ENCODE data around the gene TARDBP.
"Not testable (repeated sequence)": the region's sequence is repeated elsewhere in the genome, so short reads cannot be mapped to it uniquely, and the experiment has no call there.

TARDBP gene

GRCh38 chr1:11012260-11013159 is at the start of gene TARDBP:
TSS of gene TARDBP (plus strand) at chr1:11012654. CDS start at chr1:11013728, 1,074 bp downstream.
- DNase-seq (ENCODE audit: low read depth in 2 of 2) = peak; percentile 76 to 77

- DNase-seq (ENCODE audit: low read depth in 2 of 2) = peak in 1 of 2 donors; percentile 8
Observed at GRCh38 chr1:10965546-10966226, 46.8 kb upstream of the TARDBP start.

- no peak for DNase-seq (ENCODE audit: low read depth in 2 of 2)
Observed at GRCh38 chr1:10967090-10967489, 45.4 kb upstream of the TARDBP start.

GRCh38 chr1:10968411-10968826 is 44.0 kb upstream of the TARDBP start:
- DNase-seq (ENCODE audit: low read depth in 2 of 2) = no peak

DNA sequence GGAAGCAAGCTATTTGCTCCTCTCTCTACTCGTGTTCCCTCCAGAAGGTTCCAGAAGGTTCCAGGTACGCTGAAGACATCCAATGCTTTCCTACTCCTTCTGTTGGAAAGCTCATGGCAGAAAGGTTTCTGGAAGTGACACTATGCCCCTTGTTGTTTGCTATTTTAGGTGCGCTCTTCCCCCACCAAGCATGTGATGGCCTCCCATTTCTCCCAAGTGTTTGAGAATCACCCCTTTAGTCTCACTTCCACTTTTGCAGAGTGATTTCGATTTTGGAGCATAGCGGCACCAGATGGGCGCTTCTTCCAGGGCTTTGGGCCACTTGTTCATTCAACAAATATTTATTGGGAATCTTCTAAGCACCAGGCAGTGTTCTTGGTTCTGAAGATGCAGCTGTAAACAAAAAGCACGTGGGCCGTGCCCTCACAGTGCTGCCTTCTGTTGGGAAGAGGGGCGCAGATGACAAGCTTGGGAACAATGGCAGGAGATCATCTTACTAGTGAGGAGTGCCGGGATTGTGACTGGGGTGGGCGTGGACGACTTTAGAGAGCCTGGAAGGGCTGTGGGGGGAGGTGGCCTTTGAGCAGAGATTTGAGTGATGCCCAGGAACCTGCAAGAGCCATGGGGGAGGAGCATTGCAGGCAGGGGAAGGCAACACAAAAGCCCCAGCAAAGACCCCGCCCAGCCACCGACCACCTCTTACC is 43.0 kb upstream of the TARDBP start:
- DNase-seq (ENCODE audit: low read depth in 2 of 2) = no peak

DNA sequence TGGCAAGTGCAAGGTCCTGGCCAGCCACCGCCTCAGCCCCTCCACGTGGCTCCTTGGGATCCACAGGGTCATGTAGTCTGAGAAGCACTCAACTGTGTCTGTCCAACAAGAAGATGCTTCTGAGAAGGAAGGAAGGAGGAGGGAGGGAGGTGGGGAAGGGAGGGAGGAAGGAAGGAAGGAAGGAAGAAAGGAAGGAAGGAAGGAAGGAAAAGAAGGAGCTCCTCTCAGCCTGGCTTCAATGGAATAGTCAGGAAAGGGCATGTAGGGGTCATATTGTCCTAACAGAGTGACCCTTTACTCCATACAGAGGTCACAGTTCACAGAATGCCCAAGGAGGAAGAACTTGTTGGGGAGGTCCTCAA is 42.5 kb upstream of the TARDBP start:
- DNase-seq (ENCODE audit: low read depth in 2 of 2) = no peak

GRCh38 chr1:10973552-10973951 is 38.9 kb upstream of the TARDBP start:
- DNase-seq (ENCODE audit: low read depth in 2 of 2) = no peak

GRCh38 chr1:10973956-10974881 is 38.2 kb upstream of the TARDBP start:
- no peak for DNase-seq (ENCODE audit: low read depth in 2 of 2)

GRCh38 chr1:10975567-10976326 is 36.7 kb upstream of the TARDBP start:
- no peak for DNase-seq (ENCODE audit: low read depth in 2 of 2)

- no peak for DNase-seq (ENCODE audit: low read depth in 2 of 2)
Observed at GRCh38 chr1:10978719-10979118, 33.7 kb upstream of the TARDBP start.

- no peak for DNase-seq (ENCODE audit: low read depth in 2 of 2)
Observed at GRCh38 chr1:10979483-10979920, 33.0 kb upstream of the TARDBP start.

GRCh38 chr1:10980094-10980577 is 32.3 kb upstream of the TARDBP start:
- no peak for DNase-seq (ENCODE audit: low read depth in 2 of 2)

DNA sequence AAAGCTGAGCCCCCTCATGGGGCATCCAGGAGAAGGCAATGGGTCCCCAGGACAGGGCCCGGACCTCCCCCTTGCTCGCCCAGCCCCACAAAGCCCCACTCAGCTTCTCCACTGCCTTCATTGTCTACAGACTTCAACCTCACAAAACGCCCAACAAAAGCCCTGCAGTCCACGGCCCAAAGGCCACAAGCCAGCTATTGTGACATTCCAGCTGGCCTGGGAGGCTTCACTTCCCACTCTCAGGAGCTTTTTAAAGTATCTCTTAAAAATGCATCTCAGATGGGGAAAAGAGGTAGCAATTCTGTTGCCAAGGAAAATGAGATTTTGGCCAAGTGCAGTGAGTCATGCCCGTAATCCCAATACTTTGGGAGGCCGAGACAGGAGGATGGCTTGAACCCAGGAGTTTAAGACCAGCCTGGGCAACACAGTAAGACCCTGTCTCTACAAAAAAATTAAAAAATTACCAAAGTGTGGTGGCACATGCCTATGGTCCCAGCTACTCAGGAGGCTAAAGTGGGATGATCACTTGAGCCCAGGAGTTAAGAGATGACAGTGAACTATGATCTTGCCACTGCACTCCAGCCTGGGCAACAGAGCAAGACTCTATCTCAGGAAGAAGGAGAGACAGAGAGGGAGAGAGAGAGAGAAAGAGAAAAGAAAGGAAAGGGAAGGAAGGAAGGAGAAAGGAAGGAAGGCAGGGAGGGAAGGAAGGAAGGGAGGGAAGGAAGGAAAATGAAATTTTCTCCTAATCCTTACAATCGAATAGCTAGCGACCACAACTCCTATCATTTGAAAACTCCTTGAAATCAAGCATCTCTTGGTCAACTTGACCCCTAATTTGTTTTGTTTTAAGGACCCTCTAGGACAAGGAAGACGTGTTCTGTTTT is 31.4 kb upstream of the TARDBP start:
- DNase-seq (ENCODE audit: low read depth in 2 of 2) = no peak

DNA sequence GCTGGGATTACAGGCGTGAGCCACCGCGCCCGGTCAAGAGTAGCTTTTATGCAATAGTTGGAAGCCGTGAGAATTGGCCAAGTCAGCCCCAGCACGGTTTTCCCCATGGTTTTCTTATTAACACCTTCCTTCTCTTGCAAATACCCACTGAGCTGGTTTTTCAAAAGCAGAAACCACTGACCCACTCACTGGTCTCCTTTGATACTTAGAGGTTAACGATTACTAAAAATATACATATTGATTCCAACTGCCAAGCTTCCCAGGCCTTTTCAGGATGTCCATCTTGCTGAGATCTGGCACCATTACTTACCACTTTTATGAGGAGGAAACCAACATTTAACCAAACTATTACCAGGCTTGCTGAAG is 25.9 kb upstream of the TARDBP start:
- no peak for DNase-seq (ENCODE audit: low read depth in 2 of 2)

DNA sequence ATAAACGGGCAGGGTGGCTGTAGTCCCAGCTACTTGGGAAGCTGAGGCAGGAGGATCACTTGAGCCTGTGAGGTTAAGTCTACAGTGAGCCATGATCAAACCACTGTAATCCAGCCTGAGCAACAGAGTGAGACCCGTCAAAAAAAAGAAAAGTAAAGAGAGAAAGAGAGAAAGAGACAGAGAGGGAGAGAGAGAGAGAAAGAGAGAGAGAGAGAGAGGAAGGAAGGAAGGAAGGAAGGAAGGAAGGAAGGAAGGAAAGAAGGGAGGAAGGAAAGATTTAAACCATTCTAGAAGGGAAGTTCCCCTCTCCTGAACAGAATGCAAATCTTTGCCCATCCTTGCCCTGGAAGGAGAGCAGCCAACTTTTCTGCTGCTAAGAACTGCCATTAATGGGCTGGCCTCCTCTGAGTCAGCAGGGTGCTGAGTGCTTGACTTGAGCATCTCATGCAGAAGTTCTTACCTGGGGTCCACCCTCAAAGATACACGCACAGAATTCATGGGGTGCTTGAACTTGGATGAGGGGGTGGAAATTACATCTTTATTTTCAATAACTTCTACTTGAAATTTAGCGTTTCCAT is 24.5 kb upstream of the TARDBP start:
- no peak for DNase-seq (ENCODE audit: low read depth in 2 of 2)

DNA sequence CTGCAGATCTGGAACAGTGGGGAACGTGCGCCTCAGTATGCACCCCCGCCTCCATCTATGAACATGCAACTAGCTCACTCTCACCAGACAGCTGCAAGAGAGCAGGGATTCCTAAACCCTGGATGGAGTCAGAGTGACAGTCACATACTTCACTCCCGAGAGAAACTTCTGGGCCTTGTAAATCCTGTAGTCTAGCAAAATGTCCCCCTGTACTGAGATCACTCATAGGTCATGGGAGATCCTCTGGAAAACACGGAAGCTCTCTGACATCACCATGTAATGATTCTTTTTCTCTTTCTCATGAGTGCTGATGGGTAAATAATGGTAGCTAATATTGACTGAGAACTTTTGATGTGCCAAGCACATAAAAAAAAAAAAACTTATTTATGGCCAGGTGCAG is 23.4 kb upstream of the TARDBP start:
- no peak for DNase-seq (ENCODE audit: low read depth in 2 of 2)

GRCh38 chr1:10989920-10990516 is 22.4 kb upstream of the TARDBP start:
- not testable (repeated sequence) for DNase-seq (ENCODE audit: low read depth in 2 of 2)

DNA sequence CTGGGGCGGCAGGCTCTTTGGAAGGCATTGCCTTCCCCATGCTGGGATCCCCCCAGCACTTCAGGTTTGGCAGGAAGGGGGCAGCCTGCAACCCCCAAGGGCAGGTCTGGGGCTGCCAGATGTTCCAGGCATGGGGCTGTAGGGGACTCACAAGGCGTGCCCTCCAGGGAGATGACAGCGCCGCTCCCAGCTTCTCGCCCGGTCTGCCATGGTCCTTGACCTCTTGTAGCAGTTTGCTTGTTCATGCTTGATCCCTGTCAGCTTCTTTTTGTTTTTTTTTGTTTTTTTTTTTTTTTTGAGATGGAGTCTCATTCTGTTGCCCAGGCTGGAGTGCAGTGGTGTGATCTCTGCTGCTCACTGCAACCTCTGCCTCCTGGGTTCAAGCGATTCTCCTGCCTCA is 21.6 kb upstream of the TARDBP start:
- no peak for DNase-seq (ENCODE audit: low read depth in 2 of 2)

DNA sequence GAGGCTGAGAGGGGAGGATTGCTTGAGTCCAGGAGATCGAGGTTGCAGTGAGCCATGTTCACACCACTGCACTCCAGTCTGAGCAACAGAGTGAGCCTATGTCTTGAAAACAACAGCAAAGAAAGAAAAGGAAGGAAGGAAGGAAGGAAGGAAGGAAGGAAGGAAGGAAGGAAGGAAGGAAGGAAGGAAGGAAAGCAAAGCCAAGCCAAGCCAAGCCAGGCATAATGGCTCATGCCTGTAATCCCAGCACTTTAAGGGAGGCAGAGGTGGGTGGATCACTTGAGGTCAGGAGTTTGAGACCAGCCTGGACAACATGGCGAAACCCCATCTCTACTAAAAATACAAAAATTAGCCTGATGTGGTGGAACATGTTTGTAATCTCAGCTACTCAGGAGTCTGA is 20.4 kb upstream of the TARDBP start:
- DNase-seq (ENCODE audit: low read depth in 2 of 2) = not testable (repeated sequence)
